ENCODE results near the gene MAPK10. TPM values are rescaled to one million over a fixed set of nuclear protein-coding genes. Genes with fewer than 3 reads are reported as not detected.
A peak's percentile ranks its signal among the peaks of the same experiment; 100 is the strongest.

Gene MAPK10
- total and polyA plus RNA-seq, 2 donors (not counting 3 experiments of a cell fraction or from before 2014, with no cell fraction given): 0.17 TPM; not detected in 1

- H3K36me3 ChIP-seq (ENCODE audit: control insufficient read depth in 2 of 2, extremely low read depth in 1 of 2, insufficient read depth in 2 of 2, low read length in 2 of 2): peaks cover 0 to 3% of the 10 kb centered on the region in 2 experiments
- H2AFZ ChIP-seq (ENCODE audit: low read depth, low read length): no peak overlapping the region
- no peaks in the 10 kb centered on the region for H3K27me3 ChIP-seq (ENCODE audit: control insufficient read depth in 2 of 2, insufficient read depth in 2 of 2, low read length in 2 of 2)
- FAIRE-seq (no peak), DNase-seq (ENCODE audit: low read depth, low spot score) (peak; percentile 49)
- H3K79me2 ChIP-seq (ENCODE audit: control insufficient read depth, insufficient read depth, low read length): peaks cover 87% of the 10 kb centered on the region
- no TSS peak for BruUV-seq (replicated peaks)
- dilution Hi-C loops (cut with MboI; ENCODE audit: extremely low pct_ligation_motif_present, low sequenced_read_pairs) (no loop called here), intact Hi-C loops (cut with micrococcal nuclease) (loop anchor here (5.0 kb wide), 2 partner anchors 594 to 819 kb away; no protein-coding TSS in a partner anchor)
- no peak for TF ChIP-seq MAX (IDR thresholded peaks at IDR 0.05; ENCODE audit: insufficient read depth, insufficient read length)
- no peak for TF ChIP-seq MYC (IDR thresholded peaks at IDR 0.05; ENCODE audit: low read depth, low read length)
- TF ChIP-seq JUN (IDR thresholded peaks at IDR 0.05; ENCODE audit: borderline replicate concordance, insufficient read depth, insufficient read length, low read depth): no peak
- TF ChIP-seq EZH2 (IDR thresholded peaks at IDR 0.05; ENCODE audit: borderline replicate concordance, low read depth, low read length, severe bottlenecking): no peak
- TF ChIP-seq POLR2A (IDR thresholded peaks at IDR 0.05; ENCODE audit: low read depth, low read length): no peak
- TF ChIP-seq POLR2AphosphoS5 (IDR thresholded peaks at IDR 0.05; ENCODE audit: insufficient read depth, low read depth, low read length): no peak
- peaks cover 52% of the 10 kb centered on the region for H3K4me1 ChIP-seq (ENCODE audit: control insufficient read depth, extremely low read depth, insufficient read depth, low read length)
- no peaks in the 10 kb centered on the region for H3K9me3 ChIP-seq (replicated peaks; ENCODE audit: control insufficient read depth, insufficient read depth, low read length)
- no peaks in the 10 kb centered on the region for H3K9me1 ChIP-seq (replicated peaks; ENCODE audit: control insufficient read depth, extremely low read depth, insufficient read depth, low read length)
- peaks cover 2% of the 10 kb centered on the region for H4K20me1 ChIP-seq (replicated peaks; ENCODE audit: control insufficient read depth, extremely low read depth, insufficient read depth, low read length)
- H3K27ac ChIP-seq (ENCODE audit: insufficient read depth, low read depth, low read length): no peak overlapping the region
- CTCF ChIA-PET: interaction anchor here (1.0 to 6.0 kb wide), 5 partner anchors 12 to 210 kb away, joined by 3 to 176 read pairs (median 3); no protein-coding TSS in a partner anchor
- H3K4me2 ChIP-seq (ENCODE audit: insufficient read depth, low read length): no peak overlapping the region
- H3K4me3 ChIP-seq (replicated peaks in 1 of 3; ENCODE audit: insufficient read depth in 1 of 3, low read depth in 1 of 3, low read length in 3 of 3): no peak overlapping the region
- H3K9ac ChIP-seq (replicated peaks; ENCODE audit: extremely low read depth, insufficient read depth, low read length): no peak overlapping the region
- POLR2A ChIA-PET: no interaction called here
These were observed 393.5 kb downstream of the MAPK10 start for GRCh38 chr4:85966373-85966772.

- FAIRE-seq: no peak
- peaks cover 89% of the 10 kb centered on the region for H3K79me2 ChIP-seq (ENCODE audit: control insufficient read depth, insufficient read depth, low read length)
- intact Hi-C loops (cut with micrococcal nuclease): loop anchor here (5.0 kb wide), 2 partner anchors 593 to 818 kb away; no protein-coding TSS in a partner anchor
These were observed 394.3 kb downstream of the MAPK10 start for GRCh38 chr4:85965529-85965928.

More at GRCh38 chr4:85965529-85965928, 394.3 kb downstream of the MAPK10 start:
- H3K9me3 ChIP-seq (replicated peaks; ENCODE audit: control insufficient read depth, insufficient read depth, low read length): no peaks in the 10 kb centered on the region
- BruUV-seq (replicated peaks): no TSS peak
- no peak overlapping the region for H3K4me2 ChIP-seq (ENCODE audit: insufficient read depth, low read length)
- H3K9me1 ChIP-seq (replicated peaks; ENCODE audit: control insufficient read depth, extremely low read depth, insufficient read depth, low read length): no peaks in the 10 kb centered on the region
- H3K36me3 ChIP-seq (ENCODE audit: control insufficient read depth in 2 of 2, extremely low read depth in 1 of 2, insufficient read depth in 2 of 2, low read length in 2 of 2): peaks cover 0 to 3% of the 10 kb centered on the region in 2 experiments
- dilution Hi-C loops (cut with MboI; ENCODE audit: extremely low pct_ligation_motif_present, low sequenced_read_pairs): no loop called here
- no peak overlapping the region for H3K27ac ChIP-seq (ENCODE audit: insufficient read depth, low read depth, low read length)
- H3K4me3 ChIP-seq (replicated peaks in 1 of 3; ENCODE audit: insufficient read depth in 1 of 3, low read depth in 1 of 3, low read length in 3 of 3): no peak overlapping the region
- no peaks in the 10 kb centered on the region for H3K27me3 ChIP-seq (ENCODE audit: control insufficient read depth in 2 of 2, insufficient read depth in 2 of 2, low read length in 2 of 2)
- H3K9ac ChIP-seq (replicated peaks; ENCODE audit: extremely low read depth, insufficient read depth, low read length): no peak overlapping the region
- DNase-seq (ENCODE audit: low read depth, low spot score): no peak
- H2AFZ ChIP-seq (ENCODE audit: low read depth, low read length): no peak overlapping the region
- ChIA-PET POLR2A (interaction anchor here (0.6 kb wide), 1 partner anchor 158 kb away, joined by 4 read pairs; no protein-coding TSS in a partner anchor), CTCF (interaction anchor here (1.0 to 6.0 kb wide), 6 partner anchors 11 to 209 kb away, joined by 3 to 176 read pairs (median 3); no protein-coding TSS in a partner anchor)
- peaks cover 48% of the 10 kb centered on the region for H3K4me1 ChIP-seq (ENCODE audit: control insufficient read depth, extremely low read depth, insufficient read depth, low read length)
- TF ChIP-seq JUN (IDR thresholded peaks at IDR 0.05; ENCODE audit: borderline replicate concordance, insufficient read depth, insufficient read length, low read depth) (no peak), MAX (IDR thresholded peaks at IDR 0.05; ENCODE audit: insufficient read depth, insufficient read length) (no peak), MYC (IDR thresholded peaks at IDR 0.05; ENCODE audit: low read depth, low read length) (no peak), CTCF (IDR thresholded peaks at IDR 0.05; ENCODE audit: extremely low read depth in 1 of 2, insufficient read depth in 1 of 2, low read depth in 1 of 2, low read length in 2 of 2) (no peak), GATA2 (IDR thresholded peaks at IDR 0.05; ENCODE audit: insufficient read depth, insufficient read length, low read depth, low read length) (no peak), FOS (IDR thresholded peaks at IDR 0.05; ENCODE audit: borderline replicate concordance, insufficient read depth, low read length) (no peak), EZH2 (IDR thresholded peaks at IDR 0.05; ENCODE audit: borderline replicate concordance, low read depth, low read length, severe bottlenecking) (no peak), POLR2A (IDR thresholded peaks at IDR 0.05; ENCODE audit: low read depth, low read length) (no peak), POLR2AphosphoS5 (IDR thresholded peaks at IDR 0.05; ENCODE audit: insufficient read depth, low read depth, low read length) (no peak)
- peaks cover 2% of the 10 kb centered on the region for H4K20me1 ChIP-seq (replicated peaks; ENCODE audit: control insufficient read depth, extremely low read depth, insufficient read depth, low read length)

All from endothelial cell of umbilical vein (primary cell).